Bone marrow (tissue), 2 donors: Measurements from ENCODE around the gene MAT2A.
"Not testable (repeated sequence)": the region's sequence is repeated elsewhere in the genome, so short reads cannot be mapped to it uniquely, and the experiment has no call there.

Experiments
- DNase-seq, 2 donors: peaks; one replicate each; lab custom pipeline; 2025; lab: John Stamatoyannopoulos, UW

Gene MAT2A

GRCh38 chr2:85524336-85524908, 14.5 kb upstream of the MAT2A start:
- peak in 1 of 2 donors; percentile 72 for DNase-seq

- no peak for DNase-seq
Observed at GRCh38 chr2:85525029-85525428, 13.9 kb upstream of the MAT2A start.

- DNase-seq: no peak
Observed at GRCh38 chr2:85525567-85525966, 13.4 kb upstream of the MAT2A start.

- no peak for DNase-seq
Observed at GRCh38 chr2:85527787-85528186, 11.2 kb upstream of the MAT2A start.

- no peak for DNase-seq
Observed at GRCh38 chr2:85528355-85528754, 10.6 kb upstream of the MAT2A start.

GRCh38 chr2:85529809-85530208, 9.2 kb upstream of the MAT2A start:
- DNase-seq: no peak

- DNase-seq: no peak
Observed at GRCh38 chr2:85531589-85531988, 7.4 kb upstream of the MAT2A start.

GRCh38 chr2:85534099-85534498, 4.9 kb upstream of the MAT2A start:
- DNase-seq: no peak

GRCh38 chr2:85534881-85535280, 4.1 kb upstream of the MAT2A start:
- no peak for DNase-seq

- no peak for DNase-seq
Observed at GRCh38 chr2:85536479-85536878, 2.5 kb upstream of the MAT2A start.

- peak; percentile 21 to 38 for DNase-seq
Observed at GRCh38 chr2:85537600-85538506, 1.1 kb upstream of the MAT2A start.

GRCh38 chr2:85539361-85540132, 579 bp downstream of the MAT2A start:
- DNase-seq: peak; percentile 63 to 71

GRCh38 chr2:85540133-85540648, 1.2 kb downstream of the MAT2A start:
- no peak for DNase-seq

- DNase-seq: no peak
Observed at GRCh38 chr2:85541262-85541661, 2.3 kb downstream of the MAT2A start.

GRCh38 chr2:85541753-85542457, 2.9 kb downstream of the MAT2A start:
- no peak for DNase-seq

GRCh38 chr2:85542777-85543176, 3.8 kb downstream of the MAT2A start:
- no peak for DNase-seq

- DNase-seq: not testable (repeated sequence)
Observed at GRCh38 chr2:85544254-85544691, 5.3 kb downstream of the MAT2A start.

GRCh38 chr2:85544915-85545779, 6.2 kb downstream of the MAT2A start:
- DNase-seq: not testable (repeated sequence)

- DNase-seq: no peak
Observed at GRCh38 chr2:85545780-85546240, 6.8 kb downstream of the MAT2A start.

- DNase-seq: no peak
Observed at GRCh38 chr2:85547089-85547858, 8.3 kb downstream of the MAT2A start.
